HG02642 (cell line): ENCODE measurements around the gene KATNAL2.
A peak's percentile ranks its signal among the peaks of the same experiment; 100 is the strongest.
"Not testable (repeated sequence)": the region's sequence is repeated elsewhere in the genome, so short reads cannot be mapped to it uniquely, and the experiment has no call there.

Experiments
- ATAC-seq: cut with Tn5 transposase; IDR thresholded peaks from one replicate; pipeline ENCODE4 v1.9.1; 2021; ENCODE audit warnings: mild to moderate bottlenecking; ENCODE audit not compliant: unreplicated experiment, poor library complexity

The KATNAL2 gene

GRCh38 chr18:46920653-46921052 is 3.3 kb downstream of the KATNAL2 start:
- ATAC-seq: no peak

- no peak for ATAC-seq
Observed at GRCh38 chr18:46939337-46939963, 22.0 kb downstream of the KATNAL2 start.

- no peak for ATAC-seq
Observed at GRCh38 chr18:46939998-46940571, 22.7 kb downstream of the KATNAL2 start.

GRCh38 chr18:46942646-46943045 is 25.2 kb downstream of the KATNAL2 start:
- ATAC-seq: no peak

- peak; percentile 97 for ATAC-seq
Observed at GRCh38 chr18:46946656-46947282, 29.4 kb downstream of the KATNAL2 start.

DNA sequence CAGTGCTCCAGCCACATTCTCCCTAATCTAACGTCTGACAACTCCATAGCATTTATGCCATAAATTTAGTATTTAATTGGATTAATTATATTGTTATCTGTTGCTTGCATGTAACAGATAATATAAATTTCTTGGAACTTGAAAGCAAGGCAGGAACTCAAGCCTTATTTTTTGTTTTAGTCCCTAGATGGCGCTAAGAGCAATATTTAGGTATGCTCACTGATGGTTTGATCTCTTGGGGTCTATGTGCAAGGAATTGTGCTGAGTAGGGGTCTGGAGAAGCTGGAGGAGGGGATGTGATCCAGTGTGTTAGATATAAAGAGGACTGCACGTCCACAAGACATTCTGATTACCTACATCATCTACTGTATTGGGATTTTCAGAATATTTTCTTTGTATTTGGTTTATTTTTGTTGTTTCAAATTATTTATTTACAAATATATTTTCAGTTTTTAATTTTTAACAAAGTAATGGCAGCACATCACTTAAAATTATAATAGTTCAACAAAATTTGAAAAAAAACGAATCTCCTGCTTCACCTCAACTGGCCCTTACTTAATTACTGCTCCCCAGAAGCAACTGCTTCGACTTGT is 32.8 kb downstream of the KATNAL2 start:
- no peak for ATAC-seq

- ATAC-seq: no peak
Observed at GRCh38 chr18:46953195-46953594, 35.8 kb downstream of the KATNAL2 start.

GRCh38 chr18:46958209-46958608 is 40.8 kb downstream of the KATNAL2 start:
- no peak for ATAC-seq

- not testable (repeated sequence) for ATAC-seq
Observed at GRCh38 chr18:46963656-46964578, 46.5 kb downstream of the KATNAL2 start.

DNA sequence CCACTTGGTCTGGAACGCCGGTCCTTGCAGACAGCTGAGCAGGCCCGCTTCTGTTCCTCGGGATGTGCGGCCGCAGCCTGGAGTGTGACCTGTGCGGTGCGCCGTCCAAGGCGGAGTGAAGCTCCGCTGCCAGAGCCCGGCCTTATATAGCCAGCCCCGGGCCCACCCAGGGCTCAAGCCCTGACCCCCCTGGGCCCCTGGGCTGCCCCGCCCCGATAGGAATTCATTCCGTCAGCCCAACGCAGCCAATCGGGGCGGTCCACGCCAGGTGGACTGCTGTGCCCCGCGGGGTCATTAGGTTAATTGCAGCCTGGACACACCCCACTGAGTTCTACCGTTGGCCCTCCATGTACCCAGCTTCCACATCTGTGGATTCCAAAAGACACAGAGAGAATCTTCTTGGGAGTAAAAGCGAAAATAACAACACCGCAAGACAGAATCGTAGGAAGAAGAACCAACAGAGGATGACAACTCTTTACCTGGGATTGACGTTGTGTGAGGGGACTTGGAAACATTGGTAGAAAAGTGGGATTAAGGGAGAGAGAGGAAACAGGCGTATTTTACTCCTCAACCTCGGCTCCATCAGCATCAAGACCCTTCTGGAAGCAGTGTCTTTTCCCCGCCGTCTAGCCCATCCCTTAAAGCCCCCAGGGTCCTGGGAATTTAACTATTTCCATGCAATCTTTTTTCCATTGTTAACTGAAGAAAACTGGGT is 47.3 kb downstream of the KATNAL2 start:
- not testable (repeated sequence) for ATAC-seq

GRCh38 chr18:46966266-46966665 is 48.9 kb downstream of the KATNAL2 start:
- not testable (repeated sequence) for ATAC-seq

GRCh38 chr18:46969551-46969950 is 52.1 kb downstream of the KATNAL2 start:
- not testable (repeated sequence) for ATAC-seq

- ATAC-seq: not testable (repeated sequence)
Observed at GRCh38 chr18:47019870-47020269, 102.5 kb downstream of the KATNAL2 start.

DNA sequence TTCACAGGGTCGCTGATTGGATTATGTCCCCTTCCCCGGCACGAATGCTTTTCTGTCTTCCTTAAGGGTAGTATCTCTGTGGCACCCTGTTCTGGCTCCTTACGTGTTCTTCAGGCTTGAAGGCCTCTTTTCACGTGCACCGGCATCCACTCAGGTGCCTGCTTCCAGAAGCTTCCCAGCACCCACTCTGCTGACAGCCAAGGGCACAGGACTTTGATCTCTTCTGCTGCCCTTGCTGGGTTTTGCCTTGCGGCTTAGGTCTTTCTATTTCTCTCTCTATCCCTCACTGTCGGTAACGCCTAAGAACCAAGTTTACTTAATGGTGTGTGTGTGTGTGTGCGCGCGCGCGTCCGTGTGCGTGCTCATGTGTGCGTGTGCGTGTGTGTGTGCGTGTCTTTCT is 103.4 kb downstream of the KATNAL2 start:
- not testable (repeated sequence) for ATAC-seq

DNA sequence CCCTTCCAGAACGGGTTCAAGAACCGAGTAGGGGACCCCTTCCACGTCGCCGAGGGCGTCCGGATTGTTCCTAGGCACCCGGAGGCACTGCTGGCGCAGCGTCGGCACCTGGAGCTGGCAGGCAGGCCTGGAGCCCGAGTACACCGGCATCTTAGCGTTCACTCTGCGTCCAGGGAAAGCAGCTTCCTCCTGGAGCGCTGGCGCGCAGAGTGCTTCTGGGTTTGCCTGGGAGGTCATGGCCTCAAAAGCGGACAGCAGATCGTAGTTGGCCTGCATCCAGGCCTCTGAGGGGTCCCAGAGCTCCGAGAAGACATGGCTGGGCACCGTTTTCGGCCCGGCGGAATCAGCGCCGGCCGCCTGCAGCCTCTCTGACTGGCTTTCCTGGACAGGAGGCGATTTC is 105.4 kb downstream of the KATNAL2 start:
- ATAC-seq: not testable (repeated sequence)

GRCh38 chr18:47023769-47024465 is 106.5 kb downstream of the KATNAL2 start:
- ATAC-seq: not testable (repeated sequence)

DNA sequence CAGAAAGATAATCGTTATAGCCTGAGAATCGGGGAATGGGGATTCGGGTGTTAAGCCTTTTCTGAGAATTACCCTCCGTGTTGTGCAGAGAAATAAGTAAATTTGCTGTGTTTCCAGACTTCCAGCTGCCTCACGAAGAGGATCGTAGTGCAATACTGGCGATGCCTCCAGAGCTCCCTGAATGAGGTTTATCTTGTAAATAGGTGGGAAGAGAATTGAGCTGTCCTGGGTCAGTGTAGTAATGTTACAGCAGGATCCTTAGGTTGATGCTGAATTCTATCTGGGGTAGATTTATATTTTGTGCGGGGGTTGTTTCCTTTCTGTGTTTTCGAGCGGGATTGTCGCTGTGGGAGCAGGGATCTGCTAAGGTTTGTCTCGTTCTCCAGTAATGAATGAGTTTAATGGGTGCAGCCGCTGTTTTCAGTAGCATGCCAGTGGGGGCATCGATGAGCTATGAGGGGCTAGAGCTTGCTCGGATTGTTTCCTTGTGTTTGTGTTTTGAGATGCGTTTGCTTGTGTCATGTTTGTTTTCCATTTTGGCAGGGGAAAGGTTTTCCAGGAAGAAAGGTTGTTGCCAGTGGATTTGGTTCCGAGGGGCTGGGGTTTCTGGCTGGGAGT is 108.3 kb downstream of the KATNAL2 start:
- ATAC-seq: not testable (repeated sequence)

DNA sequence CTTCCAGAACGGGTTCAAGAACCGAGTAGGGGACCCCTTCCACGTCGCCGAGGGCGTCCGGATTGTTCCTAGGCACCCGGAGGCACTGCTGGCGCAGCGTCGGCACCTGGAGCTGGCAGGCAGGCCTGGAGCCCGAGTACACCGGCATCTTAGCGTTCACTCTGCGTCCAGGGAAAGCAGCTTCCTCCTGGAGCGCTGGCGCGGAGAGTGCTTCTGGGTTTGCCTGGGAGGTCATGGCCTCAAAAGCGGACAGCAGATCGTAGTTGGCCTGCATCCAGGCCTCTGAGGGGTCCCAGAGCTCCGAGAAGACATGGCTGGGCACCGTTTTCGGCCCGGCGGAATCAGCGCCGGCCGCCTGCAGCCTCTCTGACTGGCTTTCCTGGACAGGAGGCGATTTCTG is 111.3 kb downstream of the KATNAL2 start:
- not testable (repeated sequence) for ATAC-seq
